ENCODE results near the gene ABCB4. TPM values are rescaled to one million over a fixed set of nuclear protein-coding genes. Genes with fewer than 3 reads are reported as not detected.

Gene ABCB4
- polyA plus RNA-seq, 3 donors = 2.2 to 3.0 (median 2.7) TPM

DNA sequence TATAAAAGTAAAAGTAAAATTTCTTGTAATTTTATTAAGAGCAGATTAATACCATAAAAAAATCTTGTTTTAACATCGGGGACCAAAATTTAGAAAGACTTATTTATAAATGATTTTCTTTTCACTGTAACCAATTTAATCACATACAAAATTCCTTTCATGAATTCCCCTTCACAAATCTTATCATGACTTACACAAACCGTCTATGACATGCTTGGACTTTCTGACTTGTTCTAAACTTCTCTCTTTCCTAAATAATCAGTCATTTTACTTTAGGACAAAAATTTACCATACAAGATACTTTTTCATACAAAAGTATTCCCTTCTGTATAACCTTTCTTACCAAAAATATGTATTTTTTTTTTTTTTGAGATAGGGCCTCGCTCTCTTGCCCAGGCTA, 120.7 kb downstream of the ABCB4 start:
- peak; percentile 10 for DNase-seq

Other genes with a start within 250 kb of the ABCB4 start
- 10 to 100 TPM; 25.3 to 44.5 (median 37.2) TPM for gene CROT, start 130.0 kb downstream of the ABCB4 start, polyA plus RNA-seq (ENCODE audit: insufficient read length in 3 of 3)
- gene ABCB1, start 125.2 kb upstream of the ABCB4 start, polyA plus RNA-seq (ENCODE audit: insufficient read length in 3 of 3) = 10 to 100 TPM; 20.3 to 25.8 (median 21.9) TPM
- 1 to 10 TPM in 2 of 3 donors, under 1 TPM in 1; 0.98 to 1.5 (median 1.5) TPM for gene RUNDC3B, start 152.7 kb upstream of the ABCB4 start, polyA plus RNA-seq (ENCODE audit: insufficient read length in 3 of 3)

All from renal pelvis (tissue), 4 donors.